D721Med (cell line): ENCODE results near the gene INCA1.
"Not testable (repeated sequence)": the region's sequence is repeated elsewhere in the genome, so short reads cannot be mapped to it uniquely, and the experiment has no call there.

Experiments used
- DNase-seq: peaks from one replicate; pipeline ENCODE4 v3.0.0; 2011; ENCODE audit warnings: low spot score; ENCODE audit not compliant: insufficient read length
- FAIRE-seq: peaks from 2 replicates; lab custom pipeline; 2011; peaks lifted over from hg19 to GRCh38; lab: Jason Lieb, UNC
- TF ChIP-seq, protein P1 (sequence below): IDR thresholded peaks from 2 replicates; pipeline ENCODE4 v1.5.1; 2012; ENCODE audit warnings: mild to moderate bottlenecking, control low read depth; ENCODE audit not compliant: insufficient read depth; ENCODE audit errors: missing control alignments

INCA1 gene

DNA sequence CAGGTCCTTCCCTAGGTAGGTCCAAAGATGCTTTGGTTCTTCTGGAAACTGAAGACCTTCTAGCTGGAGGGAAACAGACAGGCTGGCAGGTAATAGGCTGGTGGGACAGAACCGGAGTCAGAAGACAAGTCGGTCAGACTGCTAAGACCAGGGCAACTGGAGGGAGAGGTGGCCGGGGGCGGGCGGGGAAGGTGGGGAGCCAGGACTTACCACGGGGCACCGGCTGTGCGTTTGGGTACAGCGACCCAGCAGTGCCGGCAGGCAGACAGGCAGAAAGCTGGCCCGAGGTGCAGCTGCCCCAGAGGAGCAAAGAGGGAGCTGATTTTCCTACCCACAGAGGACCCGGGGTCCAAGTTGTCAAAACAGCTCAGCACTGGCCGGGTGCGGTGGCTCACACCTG, 37.3 kb upstream of the INCA1 start:
- DNase-seq: no peak
- TF ChIP-seq, protein P1, sequence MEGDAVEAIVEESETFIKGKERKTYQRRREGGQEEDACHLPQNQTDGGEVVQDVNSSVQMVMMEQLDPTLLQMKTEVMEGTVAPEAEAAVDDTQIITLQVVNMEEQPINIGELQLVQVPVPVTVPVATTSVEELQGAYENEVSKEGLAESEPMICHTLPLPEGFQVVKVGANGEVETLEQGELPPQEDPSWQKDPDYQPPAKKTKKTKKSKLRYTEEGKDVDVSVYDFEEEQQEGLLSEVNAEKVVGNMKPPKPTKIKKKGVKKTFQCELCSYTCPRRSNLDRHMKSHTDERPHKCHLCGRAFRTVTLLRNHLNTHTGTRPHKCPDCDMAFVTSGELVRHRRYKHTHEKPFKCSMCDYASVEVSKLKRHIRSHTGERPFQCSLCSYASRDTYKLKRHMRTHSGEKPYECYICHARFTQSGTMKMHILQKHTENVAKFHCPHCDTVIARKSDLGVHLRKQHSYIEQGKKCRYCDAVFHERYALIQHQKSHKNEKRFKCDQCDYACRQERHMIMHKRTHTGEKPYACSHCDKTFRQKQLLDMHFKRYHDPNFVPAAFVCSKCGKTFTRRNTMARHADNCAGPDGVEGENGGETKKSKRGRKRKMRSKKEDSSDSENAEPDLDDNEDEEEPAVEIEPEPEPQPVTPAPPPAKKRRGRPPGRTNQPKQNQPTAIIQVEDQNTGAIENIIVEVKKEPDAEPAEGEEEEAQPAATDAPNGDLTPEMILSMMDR: no peak
- no peak for FAIRE-seq

DNA sequence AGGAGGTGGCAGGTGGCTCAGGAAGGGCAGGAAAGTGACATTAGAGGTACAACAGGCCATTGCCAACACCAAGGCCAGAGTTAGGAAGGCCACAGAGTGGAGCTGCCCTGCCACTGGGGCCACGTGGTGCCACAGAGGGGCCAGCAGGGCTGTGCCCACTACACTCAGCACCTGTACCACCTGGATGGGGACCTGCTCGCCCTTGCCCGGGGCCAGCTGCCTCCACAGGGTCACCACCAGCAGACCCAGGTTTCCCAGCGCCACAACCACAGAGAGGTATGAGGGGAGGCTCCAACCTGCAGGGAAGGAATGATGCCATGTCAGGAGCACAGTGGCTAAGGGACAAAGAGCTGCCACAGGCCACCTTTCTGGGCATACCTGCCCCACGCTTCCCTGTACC, 36.7 kb upstream of the INCA1 start:
- TF ChIP-seq, protein P1: no peak
- FAIRE-seq: no peak
- no peak for DNase-seq

DNA sequence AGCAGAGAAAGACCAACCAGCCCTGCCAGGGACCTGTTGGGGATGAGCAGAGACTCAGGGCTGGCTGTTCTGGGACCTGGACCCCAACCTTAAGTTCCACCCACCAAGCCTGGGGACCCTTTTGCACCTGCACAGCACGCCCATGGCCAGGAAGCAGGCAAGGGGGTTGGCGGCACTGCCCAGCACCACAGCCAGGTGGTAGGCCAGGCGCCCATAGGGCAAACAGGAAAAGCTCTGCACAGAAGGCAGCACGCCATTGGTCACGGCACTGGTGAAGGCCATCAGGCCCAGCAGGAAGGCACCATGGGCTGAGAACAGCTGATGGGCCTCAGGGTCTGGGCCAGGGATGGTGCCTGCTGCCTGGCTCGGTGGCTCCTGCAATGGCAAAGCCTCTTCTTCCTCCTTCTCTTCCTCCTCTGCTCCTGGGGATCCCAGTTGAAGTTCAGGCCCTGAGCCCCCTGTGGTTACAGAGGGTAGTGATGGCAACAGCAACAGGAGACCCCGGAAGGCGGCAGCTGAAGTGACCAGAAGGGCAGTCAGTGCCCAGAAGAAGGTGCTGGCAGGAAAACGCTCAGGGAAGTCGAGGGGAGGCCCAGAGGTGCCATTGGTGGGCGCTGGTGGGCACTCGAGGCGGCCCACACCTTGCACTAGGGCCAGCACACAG, 36.2 kb upstream of the INCA1 start:
- DNase-seq (no peak), FAIRE-seq (no peak)
- TF ChIP-seq, protein P1: no peak

DNA sequence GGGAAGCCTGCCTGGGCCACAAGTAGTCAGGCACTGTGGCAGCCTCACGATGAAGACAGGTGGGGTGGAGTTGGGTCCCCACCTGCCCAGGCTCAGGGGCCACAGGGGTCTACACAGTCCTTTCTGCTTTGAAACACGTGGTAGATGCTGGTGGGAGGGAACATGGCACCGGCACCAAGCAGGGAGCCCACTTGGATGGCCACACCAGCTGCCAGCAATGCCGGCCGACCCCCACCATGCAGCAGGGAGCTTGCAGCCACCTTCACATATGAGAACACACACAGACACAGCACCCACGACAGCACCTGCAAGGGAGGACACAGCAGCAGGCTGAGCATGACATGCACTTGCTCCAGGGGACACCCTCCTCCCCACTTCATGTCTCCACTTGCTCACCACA, 35.5 kb upstream of the INCA1 start:
- TF ChIP-seq, protein P1: no peak
- no peak for FAIRE-seq

DNA sequence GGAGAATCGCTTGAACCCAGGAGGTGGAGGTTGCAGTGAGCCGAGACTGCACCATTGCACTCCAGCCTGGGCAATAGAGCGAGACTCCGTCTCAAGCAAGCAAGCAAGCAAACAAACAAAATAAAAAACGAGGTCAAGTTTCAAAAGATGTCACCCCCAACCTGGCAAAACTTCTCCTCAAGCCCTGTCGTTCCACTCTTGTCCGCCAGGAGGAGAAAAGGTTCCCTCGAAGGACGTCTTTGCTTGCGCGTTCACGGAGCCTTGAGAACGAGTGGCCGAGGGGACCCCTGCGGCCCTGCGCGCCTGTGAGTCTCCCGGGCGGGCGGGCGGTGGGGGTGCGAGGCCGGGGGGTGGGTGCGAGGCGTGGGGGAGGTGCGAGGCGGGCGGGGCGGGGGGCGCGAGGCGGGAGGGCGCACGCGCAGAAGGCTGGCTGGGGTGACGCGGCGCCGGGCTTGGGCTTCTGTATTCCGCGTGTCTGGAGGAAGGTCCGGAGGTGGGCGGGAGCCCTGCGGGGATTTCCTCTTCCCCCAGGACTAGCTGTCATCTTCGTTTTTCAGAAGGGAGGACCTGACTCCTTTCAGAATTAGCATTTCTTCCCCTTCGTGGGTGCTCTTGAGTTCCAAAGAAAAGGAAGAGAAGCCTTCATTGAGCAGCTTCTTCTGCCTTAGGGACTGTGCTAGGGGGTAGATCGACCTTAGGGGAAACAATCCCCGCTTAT, 34.2 kb upstream of the INCA1 start:
- FAIRE-seq (no peak), DNase-seq (peak; percentile 62)
- TF ChIP-seq, protein P1: peak; percentile 47

More for the DNA sequence above, 35.5 kb upstream of the INCA1 start:
- DNase-seq: no peak

DNA sequence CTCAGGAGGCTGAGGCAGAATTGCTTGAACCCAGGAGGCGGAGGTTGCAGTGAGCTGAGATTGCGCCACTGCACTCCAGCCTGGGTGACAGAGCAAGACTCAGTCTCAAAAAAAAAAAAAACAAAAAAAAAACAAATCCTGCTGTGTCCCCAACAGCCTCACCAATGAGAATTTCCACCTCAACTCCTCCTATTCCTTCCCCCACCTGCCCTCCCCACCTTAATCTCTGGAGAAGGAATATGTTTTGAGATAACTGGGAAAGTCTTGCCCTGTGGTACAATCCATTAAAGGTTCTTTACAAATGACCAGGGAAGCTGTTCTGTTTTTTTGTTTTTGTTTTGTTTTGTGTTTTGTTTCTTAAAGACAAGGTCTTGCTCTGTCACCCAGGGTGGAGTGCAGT, 32.8 kb upstream of the INCA1 start:
- not testable (repeated sequence) for FAIRE-seq, DNase-seq

DNA sequence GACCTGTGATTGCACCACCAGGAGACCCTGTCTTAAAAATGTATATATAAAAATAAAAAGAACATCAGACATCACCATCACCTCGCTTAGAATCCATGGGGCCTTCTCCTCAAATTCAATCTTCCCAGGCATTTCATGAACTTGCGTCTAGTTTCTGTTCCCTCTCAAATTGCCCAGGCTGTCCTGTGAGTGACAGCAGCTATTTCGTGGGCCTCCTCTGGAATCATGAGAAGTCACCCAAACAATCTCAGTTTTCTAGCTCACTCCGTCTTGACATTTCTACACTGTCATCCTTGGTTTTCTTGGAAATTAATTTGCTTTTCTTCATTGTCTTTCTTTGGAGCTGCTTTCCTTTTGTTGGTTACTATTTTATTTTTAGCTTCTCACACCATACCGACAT, 30.6 kb upstream of the INCA1 start:
- TF ChIP-seq, protein P1: no peak
- no peak for DNase-seq
- no peak for FAIRE-seq
